Nephron (organoid): ENCODE results near the gene MYO1D.
A peak's percentile ranks its signal among the peaks of the same experiment; 100 is the strongest.

Experiments
- H3K27ac Mint-ChIP-seq, 3 experiments: 2 replicates each; pipeline ENCODE4 v1.8.0; 2020; ENCODE audit warnings: mixed read lengths in 3 of 3, mild to moderate bottlenecking in 2 of 3, moderate library complexity in 1 of 3
- H3K27me3 Mint-ChIP-seq: 2 replicates; pipeline ENCODE4 v1.8.0; 2021; ENCODE audit warnings: low read depth, mild to moderate bottlenecking, moderate library complexity, mixed read lengths
- H3K36me3 Mint-ChIP-seq: 2 replicates; pipeline ENCODE4 v1.8.0; 2020; ENCODE audit warnings: low read depth, mixed read lengths
- H3K4me1 Mint-ChIP-seq: 2 replicates; pipeline ENCODE4 v1.8.0; 2020; ENCODE audit warnings: mixed read lengths
- H3K4me3 Mint-ChIP-seq, 3 experiments: 2 replicates each; pipeline ENCODE4 v1.8.0; 2020; ENCODE audit warnings: mild to moderate bottlenecking in 3 of 3, mixed read lengths in 3 of 3, moderate library complexity in 2 of 3
- H3K9me3 Mint-ChIP-seq: 2 replicates; pipeline ENCODE4 v1.8.0; 2020; ENCODE audit warnings: mixed read lengths
- TF ChIP-seq, protein P1 (sequence below), 3 experiments: fragments of 200-600 bp; sonication (generic); IDR thresholded peaks; one replicate each; pipeline ENCODE4 v1.5.0; 2021; ENCODE audit warnings: antibody characterized with exemption in 3 of 3; ENCODE audit not compliant: unreplicated experiment in 3 of 3

The MYO1D gene

GRCh38 chr17:32449963-32450362, 427.0 kb downstream of the MYO1D start:
- H3K36me3 Mint-ChIP-seq: peaks cover 66% of the 10 kb centered on the region
- TF ChIP-seq, protein P1, sequence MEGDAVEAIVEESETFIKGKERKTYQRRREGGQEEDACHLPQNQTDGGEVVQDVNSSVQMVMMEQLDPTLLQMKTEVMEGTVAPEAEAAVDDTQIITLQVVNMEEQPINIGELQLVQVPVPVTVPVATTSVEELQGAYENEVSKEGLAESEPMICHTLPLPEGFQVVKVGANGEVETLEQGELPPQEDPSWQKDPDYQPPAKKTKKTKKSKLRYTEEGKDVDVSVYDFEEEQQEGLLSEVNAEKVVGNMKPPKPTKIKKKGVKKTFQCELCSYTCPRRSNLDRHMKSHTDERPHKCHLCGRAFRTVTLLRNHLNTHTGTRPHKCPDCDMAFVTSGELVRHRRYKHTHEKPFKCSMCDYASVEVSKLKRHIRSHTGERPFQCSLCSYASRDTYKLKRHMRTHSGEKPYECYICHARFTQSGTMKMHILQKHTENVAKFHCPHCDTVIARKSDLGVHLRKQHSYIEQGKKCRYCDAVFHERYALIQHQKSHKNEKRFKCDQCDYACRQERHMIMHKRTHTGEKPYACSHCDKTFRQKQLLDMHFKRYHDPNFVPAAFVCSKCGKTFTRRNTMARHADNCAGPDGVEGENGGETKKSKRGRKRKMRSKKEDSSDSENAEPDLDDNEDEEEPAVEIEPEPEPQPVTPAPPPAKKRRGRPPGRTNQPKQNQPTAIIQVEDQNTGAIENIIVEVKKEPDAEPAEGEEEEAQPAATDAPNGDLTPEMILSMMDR (IDR thresholded peaks at IDR 0.05; ENCODE audit: unreplicated experiment in 3 of 3): no peak
- H3K4me3 Mint-ChIP-seq: no peak overlapping the region
- no peaks in the 10 kb centered on the region for H3K27me3 Mint-ChIP-seq
- H3K27ac Mint-ChIP-seq: no peak overlapping the region
- H3K4me1 Mint-ChIP-seq: peaks cover 21% of the 10 kb centered on the region
- no peaks in the 10 kb centered on the region for H3K9me3 Mint-ChIP-seq

GRCh38 chr17:32446949-32447348, 430.0 kb downstream of the MYO1D start:
- TF ChIP-seq, protein P1 (IDR thresholded peaks at IDR 0.05; ENCODE audit: unreplicated experiment in 3 of 3): no peak
- Mint-ChIP-seq H3K27me3 (peaks cover 8% of the 10 kb centered on the region), H3K9me3 (no peaks in the 10 kb centered on the region), H3K36me3 (peaks cover 40% of the 10 kb centered on the region), H3K4me1 (peaks cover 21% of the 10 kb centered on the region), H3K4me3 (peak overlapping the region; percentile 95 to 97 (median 96)), H3K27ac (peak overlapping the region in 1 of 3 experiments; percentile 8)

- Mint-ChIP-seq H3K27ac (peak overlapping the region in 2 of 3 experiments; percentile 53 to 81), H3K36me3 (peaks cover 32% of the 10 kb centered on the region), H3K9me3 (no peaks in the 10 kb centered on the region), H3K4me1 (peaks cover 21% of the 10 kb centered on the region), H3K4me3 (peak overlapping the region; percentile 95 to 97 (median 96)), H3K27me3 (peaks cover 8% of the 10 kb centered on the region)
- TF ChIP-seq, protein P1 (IDR thresholded peaks at IDR 0.05; ENCODE audit: unreplicated experiment in 3 of 3): no peak
Observed at GRCh38 chr17:32445971-32446370, 431.0 kb downstream of the MYO1D start.

DNA sequence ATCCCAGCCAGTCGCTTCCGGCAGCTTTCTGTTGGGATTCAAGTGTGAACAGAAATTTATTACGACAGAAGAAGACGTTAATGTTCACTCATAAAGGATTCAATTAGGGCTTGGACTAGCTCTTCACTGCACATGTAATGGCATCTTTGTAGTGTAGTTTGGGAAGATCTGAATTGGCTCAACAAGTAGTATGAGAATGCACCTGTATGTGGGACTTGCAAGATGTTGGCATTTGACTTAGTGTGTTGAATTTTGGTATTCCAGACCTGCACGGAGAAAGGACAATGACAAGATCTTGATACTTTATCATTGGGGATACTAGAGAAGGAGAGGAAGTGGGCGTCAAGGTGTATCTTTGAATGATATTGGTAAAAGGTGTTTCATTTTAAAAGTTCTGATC, 431.4 kb downstream of the MYO1D start:
- Mint-ChIP-seq H3K27me3 (peaks cover 8% of the 10 kb centered on the region), H3K27ac (peak overlapping the region; percentile 53 to 91 (median 81)), H3K9me3 (no peaks in the 10 kb centered on the region), H3K36me3 (peaks cover 27% of the 10 kb centered on the region), H3K4me1 (peaks cover 21% of the 10 kb centered on the region), H3K4me3 (peak overlapping the region; percentile 95 to 97 (median 96))
- TF ChIP-seq, protein P1 (IDR thresholded peaks at IDR 0.05; ENCODE audit: unreplicated experiment in 3 of 3): no peak

DNA sequence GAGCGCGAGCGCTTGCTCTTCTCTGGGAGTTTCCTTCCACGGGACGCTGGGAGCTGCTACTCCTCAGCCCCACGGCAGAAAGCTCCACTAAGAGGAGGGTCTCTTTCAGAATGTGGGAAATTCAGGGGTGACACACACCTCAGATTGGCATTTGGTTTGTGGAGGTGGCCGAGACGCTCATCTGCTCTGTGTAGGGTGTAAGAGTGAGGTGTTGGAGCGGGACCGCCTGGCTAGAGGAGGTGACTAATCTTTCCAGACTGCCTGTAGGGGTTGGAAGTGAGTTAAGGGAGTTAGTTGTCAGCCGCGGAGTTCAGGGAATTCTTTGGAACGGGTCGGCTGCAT, 431.9 kb downstream of the MYO1D start:
- H3K4me1 Mint-ChIP-seq: peaks cover 21% of the 10 kb centered on the region
- peak overlapping the region; percentile 95 to 97 (median 96) for H3K4me3 Mint-ChIP-seq
- H3K9me3 Mint-ChIP-seq: no peaks in the 10 kb centered on the region
- TF ChIP-seq, protein P1 (IDR thresholded peaks at IDR 0.05; ENCODE audit: unreplicated experiment in 3 of 3): no peak
- peak overlapping the region; percentile 53 to 91 (median 81) for H3K27ac Mint-ChIP-seq
- peaks cover 25% of the 10 kb centered on the region for H3K36me3 Mint-ChIP-seq
- H3K27me3 Mint-ChIP-seq: peaks cover 8% of the 10 kb centered on the region

DNA sequence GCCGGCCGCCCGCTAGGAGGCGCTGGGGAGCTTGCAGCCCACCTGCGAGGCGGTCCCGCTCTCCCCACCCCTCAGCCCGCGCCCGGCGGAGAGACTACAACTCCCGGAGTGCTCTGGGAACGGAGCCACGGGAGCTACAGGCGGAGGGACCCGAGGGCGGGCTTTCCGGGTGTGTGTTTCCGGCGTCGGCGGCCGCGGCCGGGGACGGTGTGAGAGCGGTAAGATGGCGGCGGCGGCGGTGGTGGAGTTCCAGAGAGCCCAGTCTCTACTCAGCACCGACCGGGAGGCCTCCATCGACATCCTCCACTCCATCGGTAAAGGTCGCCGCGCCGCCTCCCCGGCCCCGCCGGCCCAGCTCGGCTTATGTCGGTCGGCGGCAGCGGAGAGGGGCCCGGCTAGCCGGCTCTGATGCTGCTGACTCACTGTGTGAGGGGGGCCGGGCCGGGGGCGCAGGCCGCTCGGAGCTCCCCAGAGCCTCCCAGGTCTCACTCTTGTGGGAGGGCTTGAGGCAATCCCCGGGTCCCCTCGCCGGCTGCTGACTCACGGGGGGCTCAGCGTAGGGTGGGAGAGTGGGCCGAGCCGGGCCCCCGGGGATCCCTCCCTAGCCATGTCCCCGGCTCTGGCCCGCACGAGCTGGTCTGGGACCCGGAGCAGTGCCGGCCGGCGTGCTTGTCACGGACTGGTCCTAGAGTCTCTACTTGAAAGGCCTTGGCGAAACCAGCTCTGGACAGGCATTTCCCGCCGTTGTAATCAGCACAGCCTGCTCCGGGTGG, 432.4 kb downstream of the MYO1D start, which contains the start of gene PSMD11:
PSMD11 (plus strand) TSS at position 210 of the 773 bp plus-strand sequence; CDS start at position 224, 14 bp downstream.
- Mint-ChIP-seq H3K27me3 (peaks cover 8% of the 10 kb centered on the region), H3K4me1 (peaks cover 21% of the 10 kb centered on the region), H3K27ac (peak within 1 kb of the TSS; percentile 53 to 91 (median 86)), H3K4me3 (peak within 1 kb of the TSS; percentile 95 to 97 (median 96)), H3K9me3 (no peaks in the 10 kb centered on the region), H3K36me3 (peaks cover 20% of the 10 kb centered on the region)
- TF ChIP-seq, protein P1 (IDR thresholded peaks at IDR 0.05; ENCODE audit: unreplicated experiment in 3 of 3): peak in 2 of 3 experiments; percentile 96 to 99
